HEK293T (cell line): ENCODE results near the gene TPP2.

Experiments used
- CTCF ChIA-PET: fragments of 350-600 bp; formaldehyde crosslinking; extraction: SDS; loops from one replicate; lab custom pipeline; 2021; ENCODE audit warnings: antibody characterized with exemption, inconsistent platforms; lab: Yijun Ruan, JAX
- POLR2A ChIA-PET: fragments of 350-600 bp; formaldehyde crosslinking; extraction: SDS; loops from one replicate; lab custom pipeline; 2020; ENCODE audit warnings: antibody characterized with exemption, inconsistent platforms; lab: Yijun Ruan, JAX
- DNase-seq: peaks from one replicate; pipeline ENCODE4 v3.0.0; 2012; ENCODE audit warnings: mixed read lengths; ENCODE audit errors: extremely low spot score
- ARNT ChIP-seq: fragments of 450-650 bp; IDR thresholded peaks from 2 replicates; pipeline ENCODE4 v1.6.1; 2017; ENCODE audit warnings: mild to moderate bottlenecking
- BHLHE40 ChIP-seq: fragments of 450-650 bp; IDR thresholded peaks from 2 replicates; pipeline ENCODE4 v1.6.1; 2016; ENCODE audit warnings: mild to moderate bottlenecking, moderate library complexity, borderline replicate concordance
- CTBP1 ChIP-seq: fragments of 450-650 bp; IDR thresholded peaks from 2 replicates; pipeline ENCODE4 v1.6.1; 2016; ENCODE audit warnings: borderline replicate concordance
- ELF4 ChIP-seq: fragments of 450-650 bp; IDR thresholded peaks from 2 replicates; pipeline ENCODE4 v1.6.1; 2017; ENCODE audit warnings: antibody characterized with exemption
- FOXA1 ChIP-seq: fragments of 450-650 bp; IDR thresholded peaks from 2 replicates; pipeline ENCODE4 v1.6.1; 2016; ENCODE audit warnings: mild to moderate bottlenecking
- FOXK2 ChIP-seq: fragments of 450-650 bp; IDR thresholded peaks from 2 replicates; pipeline ENCODE4 v1.6.1; 2016; ENCODE audit warnings: mild to moderate bottlenecking
- FOXM1 ChIP-seq: fragments of 450-650 bp; IDR thresholded peaks from 2 replicates; pipeline ENCODE4 v1.6.1; 2017; ENCODE audit warnings: mild to moderate bottlenecking, borderline replicate concordance
- HDGF ChIP-seq: fragments of 450-650 bp; IDR thresholded peaks from 2 replicates; pipeline ENCODE4 v1.6.1; 2017; ENCODE audit warnings: antibody characterized with exemption, borderline replicate concordance
- L3MBTL2 ChIP-seq: fragments of 450-650 bp; conservative IDR thresholded peaks from 2 replicates; pipeline ENCODE4 v1.6.1; 2016; ENCODE audit warnings: mild to moderate bottlenecking
- LEF1 ChIP-seq: fragments of 450-650 bp; IDR thresholded peaks from 2 replicates; pipeline ENCODE4 v1.6.1; 2017; ENCODE audit warnings: mild to moderate bottlenecking, borderline replicate concordance
- NFRKB ChIP-seq: fragments of 450-650 bp; IDR thresholded peaks from 2 replicates; pipeline ENCODE4 v1.6.1; 2016; ENCODE audit warnings: mild to moderate bottlenecking, moderate library complexity
- PKNOX1 ChIP-seq: fragments of 450-650 bp; IDR thresholded peaks from 2 replicates; pipeline ENCODE4 v1.6.1; 2016
- SP1 ChIP-seq: fragments of 450-650 bp; IDR thresholded peaks from 2 replicates; pipeline ENCODE4 v1.6.1; 2017
- SUZ12 ChIP-seq: fragments of 450-650 bp; IDR thresholded peaks from 2 replicates; pipeline ENCODE4 v1.6.1; 2016; ENCODE audit warnings: mild to moderate bottlenecking
- TARDBP ChIP-seq: fragments of 450-650 bp; IDR thresholded peaks from 2 replicates; pipeline ENCODE4 v1.6.1; 2016
- ZNF384 ChIP-seq: fragments of 450-650 bp; IDR thresholded peaks from 2 replicates; pipeline ENCODE4 v1.6.1; 2016

TPP2 gene

GRCh38 chr13:102606537-102607309, 9.9 kb downstream of the TPP2 start:
- no peak for DNase-seq
- CTCF ChIA-PET = no interaction called here
- POLR2A ChIA-PET = interaction anchor here (1.0 to 1.6 kb wide), 2 partner anchors 10 to 167 kb away, joined by 3 to 9 read pairs; partner anchors contain the start of genes TEX30 and TPP2
- TF ChIP-seq TARDBP (no peak), BHLHE40 (no peak), SP1 (no peak), FOXK2 (no peak), CTBP1 (no peak)

GRCh38 chr13:102608974-102609373, 12.2 kb downstream of the TPP2 start:
- no peak for DNase-seq
- CTCF ChIA-PET = no interaction called here
- TF ChIP-seq FOXK2 (no peak), L3MBTL2 (no peak), CTBP1 (no peak), SP1 (no peak), ZNF384 (no peak), ARNT (no peak), ELF4 (no peak), TARDBP (no peak), SUZ12 (no peak), FOXA1 (no peak), PKNOX1 (no peak), FOXM1 (no peak), NFRKB (no peak), BHLHE40 (no peak), HDGF (no peak), LEF1 (no peak)
- POLR2A ChIA-PET = no interaction called here

GRCh38 chr13:102609696-102610095, 12.9 kb downstream of the TPP2 start:
- CTCF ChIA-PET = no interaction called here
- no peak for TF ChIP-seq L3MBTL2
- TF ChIP-seq ELF4 = no peak
- TF ChIP-seq FOXM1 = no peak
- no peak for TF ChIP-seq BHLHE40
- TF ChIP-seq ARNT = no peak
- TF ChIP-seq TARDBP = no peak
- no peak for TF ChIP-seq PKNOX1
- no peak for TF ChIP-seq SP1
- TF ChIP-seq LEF1 = no peak
- POLR2A ChIA-PET = no interaction called here
- no peak for DNase-seq

GRCh38 chr13:102610296-102610895, 13.6 kb downstream of the TPP2 start:
- POLR2A ChIA-PET = no interaction called here
- CTCF ChIA-PET = no interaction called here
- no peak for DNase-seq
- no peak for TF ChIP-seq FOXK2
- no peak for TF ChIP-seq PKNOX1

- ChIA-PET CTCF (no interaction called here), POLR2A (interaction anchor here (0.7 kb wide), 1 partner anchor 21 kb away, joined by 3 read pairs; no protein-coding TSS in a partner anchor)
- TF ChIP-seq PKNOX1 (no peak), ARNT (no peak), FOXA1 (no peak), L3MBTL2 (no peak), LEF1 (no peak), FOXK2 (no peak), HDGF (no peak), CTBP1 (no peak), TARDBP (no peak), SUZ12 (no peak), FOXM1 (no peak), NFRKB (no peak), ZNF384 (no peak), ELF4 (no peak), SP1 (no peak)
- no peak for DNase-seq
These were observed 21.0 kb downstream of the TPP2 start for GRCh38 chr13:102617697-102618350.
